Diencephalon (tissue), 1 donor: ENCODE measurements around the gene MLLT11. TPM values are rescaled to one million over a fixed set of nuclear protein-coding genes. Genes with fewer than 3 reads are reported as not detected.

ENCODE experiments used
- small RNA-seq: library from RNA; depleted of rRNA; stranded (forward); fragments of <200 nt; gene quantifications from one replicate; pipeline ENCODE3, GENCODE V24; 2014
- total RNA-seq: library from RNA; depleted of rRNA; stranded (reverse); fragments of >200 nt; gene quantifications from one replicate; pipeline ENCODE4 v1.2.3, GENCODE V29; 2014

The MLLT11 gene
- 86.0 TPM for total RNA-seq

DNA sequence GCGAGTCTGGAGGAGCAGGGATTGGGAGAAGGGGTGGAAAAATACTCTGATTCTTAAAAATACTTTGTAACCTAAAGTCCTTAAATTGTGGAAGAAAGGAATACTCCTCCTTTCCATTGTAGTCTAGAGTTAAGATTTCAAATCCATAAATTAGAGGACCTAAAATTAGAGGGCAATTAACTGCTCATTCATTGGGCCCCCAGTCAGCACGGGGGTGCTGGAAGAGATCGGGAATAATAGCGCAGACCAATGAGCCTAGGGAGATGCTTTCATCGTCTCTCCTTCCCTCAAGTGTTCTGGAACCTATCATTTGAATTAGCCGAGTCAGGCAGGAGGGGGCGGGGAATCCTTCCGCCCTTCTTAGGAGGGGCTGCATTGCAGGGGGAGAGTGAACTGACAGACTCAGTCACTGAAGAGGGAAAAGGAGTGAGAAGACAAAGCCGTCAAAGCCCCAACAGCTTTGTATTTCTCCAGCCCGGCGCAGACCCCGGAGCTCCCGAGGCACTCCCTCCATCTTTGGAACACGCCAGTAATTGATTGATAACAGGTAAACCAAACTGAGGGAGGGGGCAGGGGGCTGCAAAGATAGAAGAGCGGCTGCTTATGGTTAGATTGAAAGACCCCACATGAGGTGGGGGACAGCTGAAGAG, at the start of gene MLLT11:
MLLT11 (plus strand) TSS at position 391 of the 650 bp plus-strand sequence. CDS start 6,828 bp downstream, outside the sequence.

GRCh38 chr1:151036356-151036755, 23.8 kb upstream of the MLLT11 start, which contains the start of gene BNIPL:
BNIPL (plus strand) TSS chr1:151036586; CDS start chr1:151036726, 140 bp downstream.

DNA sequence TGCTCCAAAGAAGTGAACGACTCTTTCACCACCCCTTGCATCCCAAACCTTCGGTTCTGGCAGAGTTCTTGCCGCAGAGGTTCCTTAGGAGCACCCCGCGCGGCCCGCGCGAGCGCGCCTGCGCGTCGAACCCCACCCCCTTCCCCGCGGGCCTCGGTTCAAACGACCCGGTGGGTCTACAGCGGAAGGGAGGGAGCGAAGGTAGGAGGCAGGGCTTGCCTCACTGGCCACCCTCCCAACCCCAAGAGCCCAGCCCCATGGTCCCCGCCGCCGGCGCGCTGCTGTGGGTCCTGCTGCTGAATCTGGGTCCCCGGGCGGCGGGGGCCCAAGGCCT, 12.6 kb upstream of the MLLT11 start, which contains the start of gene C1orf56:
C1orf56 (plus strand) TSS at position 161 of the 334 bp plus-strand sequence; CDS start at position 258, 97 bp downstream.

GRCh38 chr1:151059109-151060006, 839 bp upstream of the MLLT11 start, which contains the start of gene CDC42SE1:
CDC42SE1 (minus strand) TSS chr1:151059622; CDS start chr1:151055730, 3,892 bp downstream.

GRCh38 chr1:151070474-151071276, 10.5 kb downstream of the MLLT11 start, which contains the start of gene GABPB2:
GABPB2 (plus strand) TSS chr1:151070761; CDS start chr1:151088190, 17,429 bp downstream.

Small RNA genes lying within 50 kb of the gene (small RNA-seq; reads per million reads assigned to genes)
- not detected for gene RNU6-884P

Other genes with a start within 250 kb of the MLLT11 start
- gene ARNT, start 183.8 kb upstream of the MLLT11 start, total RNA-seq: 27.5 TPM
- gene CTXND2, start 173.3 kb upstream of the MLLT11 start, total RNA-seq: not detected
- 51.0 TPM for gene SETDB1, start 134.0 kb upstream of the MLLT11 start, total RNA-seq
- 56.1 TPM for gene CERS2, start 85.6 kb upstream of the MLLT11 start, total RNA-seq
- gene ANXA9, start 78.1 kb upstream of the MLLT11 start, total RNA-seq: not detected
- gene MINDY1, start 53.5 kb upstream of the MLLT11 start, total RNA-seq: 18.2 TPM
- gene PRUNE1, start 51.9 kb upstream of the MLLT11 start, total RNA-seq: 25.8 TPM
- gene BNIPL, start 23.8 kb upstream of the MLLT11 start, total RNA-seq: 0.23 TPM
- gene C1orf56, start 12.6 kb upstream of the MLLT11 start, total RNA-seq: 3.0 TPM
- gene CDC42SE1, start 775 bp upstream of the MLLT11 start, total RNA-seq: 36.4 TPM
- 12.9 TPM for gene GABPB2, start 10.4 kb downstream of the MLLT11 start, total RNA-seq
- gene SEMA6C, start 86.2 kb downstream of the MLLT11 start, total RNA-seq: 18.9 TPM
- 2.3 TPM for gene TNFAIP8L2, start 96.3 kb downstream of the MLLT11 start, total RNA-seq
- 18.5 TPM for gene LYSMD1, start 105.5 kb downstream of the MLLT11 start, total RNA-seq
- gene SCNM1, start 105.7 kb downstream of the MLLT11 start, total RNA-seq: 27.9 TPM
- gene TMOD4, start 115.6 kb downstream of the MLLT11 start, total RNA-seq: not detected
- gene VPS72, start 129.8 kb downstream of the MLLT11 start, total RNA-seq: 68.5 TPM
- 58.6 TPM for gene PIP5K1A, start 138.2 kb downstream of the MLLT11 start, total RNA-seq
- 113 TPM for gene PSMD4, start 194.3 kb downstream of the MLLT11 start, total RNA-seq
- 9.7 TPM for gene ZNF687, start 221.9 kb downstream of the MLLT11 start, total RNA-seq